HepG2 (cell line): ENCODE data around the gene PLCXD3. TPM values are rescaled to one million over a fixed set of nuclear protein-coding genes. Genes with fewer than 3 reads are reported as not detected.

Experiments used
- ELF3 ChIP-seq: IDR thresholded peaks from 2 replicates; pipeline ENCODE4 v1.6.1; 2016; ENCODE audit warnings: missing genetic modification reagents, missing compliant biosample characterization
- ETV5 ChIP-seq: IDR thresholded peaks from 2 replicates; pipeline ENCODE4 v1.6.1; 2018; ENCODE audit warnings: missing biosample characterization, missing genetic modification reagents, inconsistent platforms, borderline replicate concordance
- LBX2 ChIP-seq: sonication (generic); formaldehyde crosslinking; IDR thresholded peaks from 2 replicates; pipeline ENCODE4 v1.5.0; 2020; ENCODE audit warnings: missing genetic modification reagents, mild to moderate bottlenecking, borderline replicate concordance
- TMF1 ChIP-seq: sonication (generic); formaldehyde crosslinking; IDR thresholded peaks from 2 replicates; pipeline ENCODE4 v1.8.1; 2022; ENCODE audit warnings: low read depth, missing genetic modification reagents
- ZNF101 ChIP-seq: sonication (generic); formaldehyde crosslinking; IDR thresholded peaks from 2 replicates; pipeline ENCODE4 v1.4.0; 2020; ENCODE audit warnings: mild to moderate bottlenecking, low read depth, missing genetic modification reagents, borderline replicate concordance
- ZNF235 ChIP-seq: sonication (generic); formaldehyde crosslinking; IDR thresholded peaks from 2 replicates; pipeline ENCODE4 v1.8.1; 2023; ENCODE audit warnings: mild to moderate bottlenecking, missing genetic modification reagents, borderline replicate concordance
- polyA plus RNA-seq, 8 experiments: library from polyadenylated mRNA; depleted of rRNA in 3 of 8; stranded (reverse) in 7 of 8; unstranded in 1 of 8; fragments of >200 nt; fragmentation: Illumina TruSeq in 4 of 8; extraction: Trizol in 4 of 8; gene quantifications; 2 replicates each; pipeline versions ENCODE4 v1.2.1 to v1.2.3, GENCODE V29; 2011 to 2016; ENCODE audit warnings: low read depth in 4 of 8, missing spikeins in 1 of 8, mixed read lengths in 1 of 8; ENCODE audit not compliant: insufficient read depth in 1 of 8
- total RNA-seq, 5 experiments: library from RNA; depleted of rRNA; stranded (reverse); fragments of >200 nt; fragmentation: Illumina TruSeq; extraction: Trizol; gene quantifications; 2 replicates each; pipeline ENCODE4 v1.2.3, GENCODE V29; 2016; ENCODE audit warnings: low read depth in 1 of 5
- TF ChIP-seq, protein P1 (sequence below): sonication (generic); formaldehyde crosslinking; IDR thresholded peaks from 2 replicates; pipeline ENCODE4 v1.5.1; 2020; ENCODE audit warnings: mild to moderate bottlenecking, missing genetic modification reagents, borderline replicate concordance
- TF ChIP-seq, protein P2 (sequence below): sonication (generic); formaldehyde crosslinking; IDR thresholded peaks from 2 replicates; pipeline ENCODE4 v1.9.0; 2022; ENCODE audit warnings: low read depth, missing genetic modification reagents

The PLCXD3 gene
- total and polyA plus RNA-seq, 2 of the 13 experiments (the other 11 are each of a cell fraction or from before 2014, with no cell fraction given) = not detected

GRCh38 chr5:41418220-41419031, 92.0 kb downstream of the PLCXD3 start (continued):
- TF ChIP-seq, protein P1, sequence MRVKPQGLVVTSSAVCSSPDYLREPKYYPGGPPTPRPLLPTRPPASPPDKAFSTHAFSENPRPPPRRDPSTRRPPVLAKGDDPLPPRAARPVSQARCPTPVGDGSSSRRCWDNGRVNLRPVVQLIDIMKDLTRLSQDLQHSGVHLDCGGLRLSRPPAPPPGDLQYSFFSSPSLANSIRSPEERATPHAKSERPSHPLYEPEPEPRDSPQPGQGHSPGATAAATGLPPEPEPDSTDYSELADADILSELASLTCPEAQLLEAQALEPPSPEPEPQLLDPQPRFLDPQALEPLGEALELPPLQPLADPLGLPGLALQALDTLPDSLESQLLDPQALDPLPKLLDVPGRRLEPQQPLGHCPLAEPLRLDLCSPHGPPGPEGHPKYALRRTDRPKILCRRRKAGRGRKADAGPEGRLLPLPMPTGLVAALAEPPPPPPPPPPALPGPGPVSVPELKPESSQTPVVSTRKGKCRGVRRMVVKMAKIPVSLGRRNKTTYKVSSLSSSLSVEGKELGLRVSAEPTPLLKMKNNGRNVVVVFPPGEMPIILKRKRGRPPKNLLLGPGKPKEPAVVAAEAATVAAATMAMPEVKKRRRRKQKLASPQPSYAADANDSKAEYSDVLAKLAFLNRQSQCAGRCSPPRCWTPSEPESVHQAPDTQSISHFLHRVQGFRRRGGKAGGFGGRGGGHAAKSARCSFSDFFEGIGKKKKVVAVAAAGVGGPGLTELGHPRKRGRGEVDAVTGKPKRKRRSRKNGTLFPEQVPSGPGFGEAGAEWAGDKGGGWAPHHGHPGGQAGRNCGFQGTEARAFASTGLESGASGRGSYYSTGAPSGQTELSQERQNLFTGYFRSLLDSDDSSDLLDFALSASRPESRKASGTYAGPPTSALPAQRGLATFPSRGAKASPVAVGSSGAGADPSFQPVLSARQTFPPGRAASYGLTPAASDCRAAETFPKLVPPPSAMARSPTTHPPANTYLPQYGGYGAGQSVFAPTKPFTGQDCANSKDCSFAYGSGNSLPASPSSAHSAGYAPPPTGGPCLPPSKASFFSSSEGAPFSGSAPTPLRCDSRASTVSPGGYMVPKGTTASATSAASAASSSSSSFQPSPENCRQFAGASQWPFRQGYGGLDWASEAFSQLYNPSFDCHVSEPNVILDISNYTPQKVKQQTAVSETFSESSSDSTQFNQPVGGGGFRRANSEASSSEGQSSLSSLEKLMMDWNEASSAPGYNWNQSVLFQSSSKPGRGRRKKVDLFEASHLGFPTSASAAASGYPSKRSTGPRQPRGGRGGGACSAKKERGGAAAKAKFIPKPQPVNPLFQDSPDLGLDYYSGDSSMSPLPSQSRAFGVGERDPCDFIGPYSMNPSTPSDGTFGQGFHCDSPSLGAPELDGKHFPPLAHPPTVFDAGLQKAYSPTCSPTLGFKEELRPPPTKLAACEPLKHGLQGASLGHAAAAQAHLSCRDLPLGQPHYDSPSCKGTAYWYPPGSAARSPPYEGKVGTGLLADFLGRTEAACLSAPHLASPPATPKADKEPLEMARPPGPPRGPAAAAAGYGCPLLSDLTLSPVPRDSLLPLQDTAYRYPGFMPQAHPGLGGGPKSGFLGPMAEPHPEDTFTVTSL (CRISPR knock-in tag) = no peak
- TF ChIP-seq ZNF235 (CRISPR knock-in tag) = no peak
- TF ChIP-seq ELF3 = no peak
- TF ChIP-seq LBX2 (CRISPR knock-in tag) = no peak
- TF ChIP-seq TMF1 (CRISPR knock-in tag) = no peak
- TF ChIP-seq, protein P2, sequence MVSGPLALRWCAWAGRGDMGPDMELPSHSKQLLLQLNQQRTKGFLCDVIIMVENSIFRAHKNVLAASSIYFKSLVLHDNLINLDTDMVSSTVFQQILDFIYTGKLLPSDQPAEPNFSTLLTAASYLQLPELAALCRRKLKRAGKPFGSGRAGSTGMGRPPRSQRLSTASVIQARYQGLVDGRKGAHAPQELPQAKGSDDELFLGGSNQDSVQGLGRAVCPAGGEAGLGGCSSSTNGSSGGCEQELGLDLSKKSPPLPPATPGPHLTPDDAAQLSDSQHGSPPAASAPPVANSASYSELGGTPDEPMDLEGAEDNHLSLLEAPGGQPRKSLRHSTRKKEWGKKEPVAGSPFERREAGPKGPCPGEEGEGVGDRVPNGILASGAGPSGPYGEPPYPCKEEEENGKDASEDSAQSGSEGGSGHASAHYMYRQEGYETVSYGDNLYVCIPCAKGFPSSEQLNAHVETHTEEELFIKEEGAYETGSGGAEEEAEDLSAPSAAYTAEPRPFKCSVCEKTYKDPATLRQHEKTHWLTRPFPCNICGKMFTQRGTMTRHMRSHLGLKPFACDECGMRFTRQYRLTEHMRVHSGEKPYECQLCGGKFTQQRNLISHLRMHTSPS = no peak
- no peak for TF ChIP-seq ETV5
- no peak for TF ChIP-seq ZNF101 (CRISPR knock-in tag)
